ENCODE data around the gene GPR37L1. TPM values are rescaled to one million over a fixed set of nuclear protein-coding genes. Genes with fewer than 3 reads are reported as not detected.

The GPR37L1 gene
- total and polyA plus RNA-seq, 2 of the 8 experiments (the other 6 are each of a cell fraction or from before 2014, with no cell fraction given): 0.13 to 0.23 TPM

GRCh38 chr1:202105571-202106339 is 17.0 kb upstream of the GPR37L1 start:
- peak overlapping the region; percentile 50; the same call in 1 of the 2 replicates for H2BK20ac ChIP-seq (ENCODE audit: low read length)
- H3K23ac ChIP-seq (ENCODE audit: insufficient read length): no peak overlapping the region
- H3K79me1 ChIP-seq (ENCODE audit: low read depth, low read length): no peaks in the 10 kb centered on the region
- peak overlapping the region; percentile 65; the same call in 1 of the 2 replicates for H2BK15ac ChIP-seq (ENCODE audit: low read length)
- H3K79me2 ChIP-seq (ENCODE audit: control insufficient read depth in 1 of 2, insufficient read depth in 2 of 2, low read length in 2 of 2): no peaks in the 10 kb centered on the region
- H3K14ac ChIP-seq (ENCODE audit: insufficient read length): no peak overlapping the region
- peak; percentile 58 to 90 for DNase-seq (ENCODE audit: low read depth in 1 of 2, low spot score in 2 of 2)
- peaks cover 19 to 31% (median 20%) of the 10 kb centered on the region in 4 experiments for H3K4me1 ChIP-seq (replicated peaks in 1 of 4; ENCODE audit: control insufficient read depth in 3 of 4, insufficient read depth in 4 of 4, low read length in 3 of 4)
- H2AFZ ChIP-seq (ENCODE audit: low read length): no peak overlapping the region
- peak overlapping the region; percentile 70; the same call in 1 of the 2 replicates for H3K27ac ChIP-seq (ENCODE audit: low read depth, low read length)
- no peak overlapping the region for H3K4ac ChIP-seq (replicated peaks; ENCODE audit: insufficient read length, low read depth, low read length)
- H4K5ac ChIP-seq (ENCODE audit: insufficient read length, low read depth, low read length): peak overlapping the region; percentile 41
- ChIA-PET CTCF (ENCODE audit: partially characterized antibody) (interaction anchor here (0.9 to 5.3 kb wide), 8 partner anchors 10 to 210 kb away, joined by 3 to 77 read pairs (median 10); partner anchors contain the start of genes ELF3 and GPR37L1), POLR2A (ENCODE audit: partially characterized antibody) (interaction anchor here (0.7 to 4.3 kb wide), 12 partner anchors 12 to 103 kb away, joined by 3 to 33 read pairs (median 4); partner anchors contain the start of genes ELF3 and GPR37L1)
- no peak overlapping the region for H4K8ac ChIP-seq (ENCODE audit: extremely low read depth, insufficient read depth, low read length)
- H3K36me3 ChIP-seq (ENCODE audit: control insufficient read depth in 2 of 4, insufficient read depth in 4 of 4, low read length in 3 of 4): no peaks in the 10 kb centered on the region
- FAIRE-seq: no peak
- H3K9ac ChIP-seq (replicated peaks in 1 of 4; ENCODE audit: extremely low read depth in 1 of 4, low read depth in 3 of 4, low read length in 3 of 4): peak overlapping the region in 1 of 4 experiments; percentile 8; a peak in 1 of 7 replicates
- H3K56ac ChIP-seq (replicated peaks; ENCODE audit: insufficient read length, low read depth, low read length): no peak overlapping the region
- H3K4me2 ChIP-seq (ENCODE audit: insufficient read depth in 1 of 2, low read depth in 2 of 2, low read length in 2 of 2): peak overlapping the region; percentile 37 to 58
- 0 out of 2 replicates have a peak overlapping the region, but pooled peaks have one; percentile 55 for H3K18ac ChIP-seq (ENCODE audit: extremely low read depth, low read length)
- no peak overlapping the region for H2BK120ac ChIP-seq (replicated peaks; ENCODE audit: low read depth, low read length)
- peak overlapping the region; percentile 5 for H2BK12ac ChIP-seq (ENCODE audit: low read depth, low read length)
- H4K20me1 ChIP-seq (replicated peaks in 1 of 2; ENCODE audit: control insufficient read depth in 1 of 2, insufficient read depth in 2 of 2, low read length in 2 of 2): no peaks in the 10 kb centered on the region
- H2BK5ac ChIP-seq (ENCODE audit: low read depth, low read length): 0 out of 2 replicates have a peak overlapping the region, but pooled peaks have one; percentile 54
- peak overlapping the region in 1 of 4 experiments; percentile 33; a peak in 1 of 8 replicates for H3K4me3 ChIP-seq (ENCODE audit: extremely low read depth in 1 of 4, insufficient read depth in 2 of 4, low read depth in 3 of 4, low read length in 4 of 4)
- no peaks in the 10 kb centered on the region for H3K27me3 ChIP-seq (replicated peaks in 1 of 4; ENCODE audit: control insufficient read depth in 3 of 4, extremely low read depth in 1 of 4, insufficient read depth in 3 of 4, low read length in 3 of 4)
- no peaks in the 10 kb centered on the region for H3K23me2 ChIP-seq (ENCODE audit: low read depth, low read length)
- 19% methylated on average over 10 of the region's 10 CpGs; no CpG with 5 or more reads in 1 of the 2 experiments for whole genome bisulfite sequencing, 2 experiments (ENCODE audit: extremely low coverage in 1 of 2, insufficient coverage in 1 of 2, insufficient read length in 1 of 2, insufficient replicate concordance in 2 of 2, low coverage in 1 of 2, low lambda C conversion rate in 2 of 2, missing lambda C conversion rate in 1 of 2)
- no peak overlapping the region for H2AK5ac ChIP-seq (ENCODE audit: low read depth, low read length)
- H4K91ac ChIP-seq (replicated peaks; ENCODE audit: insufficient read length, low read length): no peak overlapping the region
- H3K9me3 ChIP-seq (ENCODE audit: insufficient read depth in 2 of 2, low read depth in 1 of 2, low read length in 1 of 2): no peaks in the 10 kb centered on the region
- TF ChIP-seq SIN3A (conservative IDR thresholded peaks at IDR 0.05 in 1 of 2, IDR thresholded peaks at IDR 0.05 in 1 of 2; ENCODE audit: low read depth in 1 of 2, low read length in 2 of 2) (no peak), ASH2L (IDR thresholded peaks at IDR 0.05; ENCODE audit: low read length) (peak; percentile 49), POU5F1 (IDR thresholded peaks at IDR 0.05; ENCODE audit: low read depth, low read length) (no peak), SIX5 (IDR thresholded peaks at IDR 0.05; ENCODE audit: low read depth, low read length) (no peak), CTCF (IDR thresholded peaks at IDR 0.05; ENCODE audit: control extremely low read depth in 1 of 3, insufficient read depth in 1 of 3, low read depth in 1 of 3, low read length in 3 of 3) (no peak), RBBP5 (IDR thresholded peaks at IDR 0.05; ENCODE audit: borderline replicate concordance, low read depth, low read length) (0 out of 2 replicates have a peak, but pooled peaks have one; percentile 45), EGR1 (IDR thresholded peaks at IDR 0.05; ENCODE audit: borderline replicate concordance, low read depth, low read length) (no peak), TBP (IDR thresholded peaks at IDR 0.05; ENCODE audit: low read depth, low read length) (peak; percentile 57), SIRT6 (IDR thresholded peaks at IDR 0.05; ENCODE audit: low read length) (no peak)
